Suprapubic skin (tissue), 4 donors: ENCODE results near the gene CFAP90. TPM values are rescaled to one million over a fixed set of nuclear protein-coding genes. Genes with fewer than 3 reads are reported as not detected.

Experiments used
- DNase-seq, 2 donors: peaks; one replicate each; pipeline ENCODE4 v3.0.0-alpha.2; 2019; ENCODE audit warnings: low spot score in 2 of 2
- H3K27ac ChIP-seq: fragments of 200-600 bp; sonication (generic); one replicate; pipeline ENCODE4 v1.5.1; 2019
- H3K27me3 ChIP-seq: fragments of 200-600 bp; sonication (generic); one replicate; pipeline ENCODE4 v1.5.1; 2019
- H3K36me3 ChIP-seq: fragments of 200-600 bp; sonication (generic); one replicate; pipeline ENCODE4 v1.5.1; 2019
- H3K4me1 ChIP-seq: fragments of 200-600 bp; sonication (generic); one replicate; pipeline ENCODE4 v1.5.1; 2019
- H3K4me3 ChIP-seq: fragments of 200-600 bp; sonication (generic); one replicate; pipeline ENCODE4 v1.5.1; 2019; ENCODE audit warnings: mild to moderate bottlenecking
- H3K9me3 ChIP-seq: fragments of 200-600 bp; sonication (generic); one replicate; pipeline ENCODE4 v1.5.1; 2019
- EP300 ChIP-seq: sonication (generic); formaldehyde crosslinking; IDR thresholded peaks from one replicate; pipeline ENCODE4 v1.6.1; 2017; ENCODE audit warnings: antibody characterized with exemption
- POLR2A ChIP-seq, 2 donors: fragments of 450-650 bp; IDR thresholded peaks; one replicate each; pipeline ENCODE4 v1.6.1; 2017; ENCODE audit warnings: antibody characterized with exemption in 2 of 2, mild to moderate bottlenecking in 2 of 2, moderate library complexity in 2 of 2
- POLR2AphosphoS5 ChIP-seq, 3 donors: sonication (generic); formaldehyde crosslinking; IDR thresholded peaks; one replicate each; pipeline ENCODE4 v1.6.1; 2017; ENCODE audit warnings: antibody characterized with exemption in 3 of 3
- WGBS: methylation state at CpG from one replicate; pipeline ENCODE4 v1.1.5; 2018; 5-methylcytosine and 5-hydroxymethylcytosine counted together
- total RNA-seq, 4 donors: library from RNA; depleted of rRNA; stranded (reverse); fragments of >200 nt; gene quantifications; one replicate each; pipeline ENCODE4 v1.1.0, GENCODE V29; 2016
- TF ChIP-seq, protein P1 (sequence below), 2 donors: fragments of 200-600 bp in 1 of 2; fragments of 450-650 bp in 1 of 2; sonication (generic) in 1 of 2; IDR thresholded peaks; one replicate each; pipeline ENCODE4 v1.5.1; 2016 to 2019; ENCODE audit warnings: antibody characterized with exemption in 2 of 2, mild to moderate bottlenecking in 1 of 2, moderate library complexity in 1 of 2

CFAP90 gene
- total RNA-seq, 4 donors from 2014 or later, result 1.4 TPM; not detected in 3

DNA sequence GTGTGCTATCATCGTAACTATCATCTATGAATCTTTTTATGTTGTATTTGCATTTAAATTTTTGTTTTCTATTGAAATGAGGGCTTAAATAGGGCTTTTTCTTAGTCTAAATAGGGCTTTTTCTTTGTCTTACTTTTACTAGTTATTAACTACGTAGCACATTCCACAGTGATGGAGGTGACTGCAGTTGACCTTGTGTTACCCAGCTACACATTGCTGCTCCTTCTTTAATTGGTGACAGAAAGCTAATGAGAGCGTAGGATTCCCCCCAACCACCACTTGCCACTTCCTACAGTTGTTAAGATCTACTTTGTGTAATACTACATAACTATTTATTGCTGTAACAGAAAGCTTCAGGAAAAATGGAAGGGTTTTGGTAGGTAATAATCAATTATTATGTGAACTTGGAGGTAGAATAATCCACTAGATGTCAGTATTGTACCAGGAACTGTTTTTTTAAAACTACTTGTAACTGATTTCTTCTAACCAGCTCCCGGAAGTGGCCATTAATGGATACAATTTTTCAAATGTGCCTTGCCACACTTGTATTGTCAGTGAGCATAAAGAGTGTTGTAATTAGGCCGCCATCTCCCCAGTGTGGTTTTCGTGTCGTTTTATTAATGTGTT lies 36.0 kb upstream of the CFAP90 start:
- H3K27ac ChIP-seq, result no peak overlapping the region
- no peak for DNase-seq
- H3K4me3 ChIP-seq, result no peak overlapping the region
- H3K4me1 ChIP-seq, result no peaks in the 10 kb centered on the region
- no peaks in the 10 kb centered on the region for H3K9me3 ChIP-seq
- H3K36me3 ChIP-seq, result peaks cover 64% of the 10 kb centered on the region
- 67% methylated on average over 7 of the region's 7 CpGs for WGBS
- no peaks in the 10 kb centered on the region for H3K27me3 ChIP-seq
- TF ChIP-seq POLR2A (IDR thresholded peaks at IDR 0.05), result no peak
- TF ChIP-seq, protein P1, sequence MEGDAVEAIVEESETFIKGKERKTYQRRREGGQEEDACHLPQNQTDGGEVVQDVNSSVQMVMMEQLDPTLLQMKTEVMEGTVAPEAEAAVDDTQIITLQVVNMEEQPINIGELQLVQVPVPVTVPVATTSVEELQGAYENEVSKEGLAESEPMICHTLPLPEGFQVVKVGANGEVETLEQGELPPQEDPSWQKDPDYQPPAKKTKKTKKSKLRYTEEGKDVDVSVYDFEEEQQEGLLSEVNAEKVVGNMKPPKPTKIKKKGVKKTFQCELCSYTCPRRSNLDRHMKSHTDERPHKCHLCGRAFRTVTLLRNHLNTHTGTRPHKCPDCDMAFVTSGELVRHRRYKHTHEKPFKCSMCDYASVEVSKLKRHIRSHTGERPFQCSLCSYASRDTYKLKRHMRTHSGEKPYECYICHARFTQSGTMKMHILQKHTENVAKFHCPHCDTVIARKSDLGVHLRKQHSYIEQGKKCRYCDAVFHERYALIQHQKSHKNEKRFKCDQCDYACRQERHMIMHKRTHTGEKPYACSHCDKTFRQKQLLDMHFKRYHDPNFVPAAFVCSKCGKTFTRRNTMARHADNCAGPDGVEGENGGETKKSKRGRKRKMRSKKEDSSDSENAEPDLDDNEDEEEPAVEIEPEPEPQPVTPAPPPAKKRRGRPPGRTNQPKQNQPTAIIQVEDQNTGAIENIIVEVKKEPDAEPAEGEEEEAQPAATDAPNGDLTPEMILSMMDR (IDR thresholded peaks at IDR 0.05), result peak in 1 of 2 donors; percentile 24

DNA sequence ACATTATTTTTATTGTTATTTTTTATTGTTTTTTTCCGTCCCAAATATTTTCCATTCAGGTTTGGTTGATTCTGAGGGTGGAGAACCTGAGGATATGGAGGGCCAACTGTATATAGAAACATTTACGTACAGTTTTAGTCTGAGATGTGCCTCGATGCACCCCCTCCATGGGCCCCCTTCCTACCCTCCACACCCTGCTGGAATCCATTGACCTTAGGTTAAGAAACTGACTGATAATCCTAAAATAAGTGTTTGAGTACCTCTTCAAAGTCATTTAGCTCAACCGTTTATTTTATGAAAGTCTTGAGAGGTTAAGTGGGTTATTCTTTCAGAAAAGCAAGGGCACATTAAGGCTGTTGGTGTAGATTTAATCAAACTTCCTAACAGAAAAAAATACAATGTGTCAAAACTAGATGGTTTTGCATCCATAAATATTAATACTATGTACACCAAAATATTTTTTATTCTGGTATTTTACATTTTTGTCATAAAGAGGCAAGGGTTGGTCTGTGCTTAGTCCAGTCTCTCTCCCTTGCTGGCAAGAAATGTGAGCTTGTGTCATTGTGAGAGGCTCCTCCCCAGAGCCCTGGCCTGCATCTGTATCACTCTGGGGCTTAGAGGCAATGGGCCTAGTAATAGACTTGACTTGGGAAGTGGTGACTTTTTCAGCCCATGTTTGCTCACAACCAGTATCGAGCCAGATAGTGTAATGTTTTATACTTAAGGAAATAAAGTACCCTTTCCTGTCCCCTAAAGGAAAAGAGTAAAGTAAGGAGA lies 33.7 kb upstream of the CFAP90 start:
- H3K4me3 ChIP-seq, result no peak overlapping the region
- no peaks in the 10 kb centered on the region for H3K9me3 ChIP-seq
- DNase-seq, result no peak
- H3K36me3 ChIP-seq, result peaks cover 68% of the 10 kb centered on the region
- H3K27ac ChIP-seq, result no peak overlapping the region
- WGBS, result 81% methylated on average over 5 of the region's 5 CpGs
- no peaks in the 10 kb centered on the region for H3K27me3 ChIP-seq
- TF ChIP-seq POLR2A (IDR thresholded peaks at IDR 0.05) (no peak), EP300 (no peak), POLR2AphosphoS5 (IDR thresholded peaks at IDR 0.05) (no peak)
- TF ChIP-seq, protein P1 (IDR thresholded peaks at IDR 0.05), result no peak
- no peaks in the 10 kb centered on the region for H3K4me1 ChIP-seq

DNA sequence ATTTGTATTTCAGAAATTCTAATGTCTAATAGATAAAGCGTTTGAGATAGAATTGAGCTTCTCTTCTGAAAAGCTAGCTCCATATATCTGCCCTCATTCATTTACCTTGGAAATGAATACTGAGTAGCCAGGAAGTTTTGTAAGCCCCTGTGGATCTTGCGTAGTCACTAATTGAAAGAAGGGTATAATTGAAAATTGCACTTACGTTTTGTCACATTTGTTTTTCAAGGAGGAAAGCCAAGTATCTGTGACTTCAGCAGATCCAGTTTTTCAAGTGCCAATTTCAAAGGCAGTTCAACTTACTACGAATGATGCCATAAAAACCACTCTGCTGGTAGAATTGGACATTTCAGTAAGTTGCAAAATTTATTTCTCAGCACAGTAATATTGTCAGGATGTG lies 32.0 kb upstream of the CFAP90 start:
- Histone ChIP-seq H3K27me3 (no peaks in the 10 kb centered on the region), H3K9me3 (no peaks in the 10 kb centered on the region), H3K36me3 (peaks cover 68% of the 10 kb centered on the region), H3K4me1 (peaks cover 3% of the 10 kb centered on the region), H3K4me3 (no peak overlapping the region), H3K27ac (no peak overlapping the region)
- 77% methylated on average over 4 of the region's 4 CpGs for WGBS
- TF ChIP-seq POLR2AphosphoS5 (IDR thresholded peaks at IDR 0.05), result no peak
- no peak for TF ChIP-seq EP300
- TF ChIP-seq POLR2A (IDR thresholded peaks at IDR 0.05), result no peak
- TF ChIP-seq, protein P1 (IDR thresholded peaks at IDR 0.05), result no peak
- no peak for DNase-seq

DNA sequence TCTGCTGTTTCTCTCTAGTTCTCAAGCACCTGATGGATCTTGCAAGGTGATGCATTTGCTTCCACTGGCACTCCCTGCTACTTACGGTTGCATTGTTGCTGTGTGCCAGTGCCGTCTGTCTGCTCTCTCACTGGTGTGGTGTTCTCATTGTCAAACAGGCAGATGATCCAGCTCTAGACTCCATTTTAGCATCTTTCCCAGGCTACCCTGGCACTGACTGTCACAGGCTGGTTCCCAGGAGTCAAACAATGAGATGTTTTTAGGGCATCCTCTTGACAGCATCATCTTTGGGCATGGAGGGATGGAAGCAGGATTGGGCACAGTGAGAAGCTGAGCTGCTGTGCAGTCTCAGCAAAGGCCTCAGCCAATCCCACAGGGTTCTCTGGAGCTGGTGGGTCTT lies 30.9 kb upstream of the CFAP90 start:
- Histone ChIP-seq H3K4me3 (no peak overlapping the region), H3K27me3 (no peaks in the 10 kb centered on the region), H3K9me3 (no peaks in the 10 kb centered on the region), H3K4me1 (peaks cover 3% of the 10 kb centered on the region), H3K27ac (no peak overlapping the region), H3K36me3 (peaks cover 74% of the 10 kb centered on the region)
- TF ChIP-seq EP300 (no peak), POLR2AphosphoS5 (IDR thresholded peaks at IDR 0.05) (no peak), POLR2A (IDR thresholded peaks at IDR 0.05) (no peak)
- TF ChIP-seq, protein P1 (IDR thresholded peaks at IDR 0.05), result no peak
- DNase-seq, result no peak
- 94% methylated on average over 2 of the region's 2 CpGs for WGBS

DNA sequence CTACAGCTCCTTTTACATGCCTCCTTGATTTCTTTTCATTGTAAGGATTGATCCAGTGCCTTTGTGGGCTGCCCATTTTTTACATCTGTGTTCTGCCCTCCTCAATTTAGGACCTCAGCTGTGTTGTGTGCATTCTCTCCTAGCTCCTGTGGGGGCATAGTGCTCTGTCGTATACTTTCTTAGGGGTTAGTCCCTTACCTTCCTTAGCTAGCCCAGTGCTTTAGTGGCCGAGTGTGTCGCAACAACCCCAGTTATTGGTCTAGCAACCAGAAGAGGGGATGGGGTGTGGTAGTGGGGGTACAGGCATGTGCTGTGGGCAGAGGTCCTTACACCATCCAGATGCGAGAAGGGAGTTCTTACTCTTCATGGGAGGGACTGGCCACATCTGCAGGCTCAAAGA lies 30.2 kb upstream of the CFAP90 start:
- Histone ChIP-seq H3K9me3 (no peaks in the 10 kb centered on the region), H3K36me3 (peaks cover 82% of the 10 kb centered on the region), H3K27me3 (no peaks in the 10 kb centered on the region), H3K4me1 (peaks cover 3% of the 10 kb centered on the region), H3K4me3 (no peak overlapping the region), H3K27ac (no peak overlapping the region)
- TF ChIP-seq, protein P1 (IDR thresholded peaks at IDR 0.05), result no peak
- TF ChIP-seq POLR2AphosphoS5 (IDR thresholded peaks at IDR 0.05) (no peak), EP300 (no peak), POLR2A (IDR thresholded peaks at IDR 0.05) (no peak)
- 84% methylated on average over 4 of the region's 4 CpGs for WGBS
- DNase-seq, result no peak
